Measurements from ENCODE around the gene NEK4.

NEK4 gene

DNA sequence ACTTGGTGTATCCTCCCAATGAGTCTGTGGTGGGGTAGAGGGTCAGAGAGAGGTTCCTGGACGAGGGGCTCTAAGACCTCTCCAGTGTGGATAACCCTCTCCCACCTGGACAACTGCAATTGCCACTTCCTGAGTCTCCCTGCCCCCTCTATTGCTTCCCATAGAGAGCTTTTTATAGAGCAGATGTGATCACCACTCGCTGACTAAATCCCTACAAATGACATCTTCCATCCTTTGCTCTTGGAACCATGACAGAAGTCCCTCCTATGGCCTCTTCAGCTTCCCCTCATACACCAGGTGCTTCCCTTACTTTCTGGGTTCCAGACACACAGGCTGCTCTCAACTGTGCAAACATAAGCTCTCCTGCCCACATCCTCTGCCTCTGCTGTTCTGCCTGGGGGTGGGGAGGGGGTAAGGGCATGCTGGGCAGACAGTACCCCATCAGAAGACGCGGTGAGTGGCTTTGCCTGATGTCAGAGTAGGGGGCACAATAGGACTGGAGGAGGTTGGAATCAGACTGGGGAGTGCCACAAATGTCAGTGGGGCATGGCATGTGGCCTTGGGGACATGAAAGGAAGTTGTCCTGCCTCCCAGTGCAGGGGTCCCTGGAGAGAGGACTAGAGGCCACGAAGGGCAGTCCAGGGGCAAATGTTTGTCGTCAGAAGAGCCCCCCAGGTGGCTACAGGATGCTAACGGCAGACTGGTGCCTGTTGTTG lies 39.1 kb upstream of the NEK4 start:
- no peaks in the 10 kb centered on the region for H3K79me2 ChIP-seq (ENCODE audit: low read length)
- H4K20me1 ChIP-seq (ENCODE audit: insufficient read depth, low read length), result no peaks in the 10 kb centered on the region
- H3K27me3 ChIP-seq (replicated peaks; ENCODE audit: insufficient read depth, low read length), result no peaks in the 10 kb centered on the region
- no peaks in the 10 kb centered on the region for H3K9me3 ChIP-seq (replicated peaks; ENCODE audit: insufficient read depth, low read length)
- no peak overlapping the region for H3K4me3 ChIP-seq (ENCODE audit: low read length)
- DNase-seq, result no peak
- H3K9ac ChIP-seq (ENCODE audit: low read length), result no peak overlapping the region
- H3K9me2 ChIP-seq (replicated peaks; ENCODE audit: insufficient read depth, low read length), result no peaks in the 10 kb centered on the region
- no peak overlapping the region for H3K27ac ChIP-seq (ENCODE audit: low read length)
- H3F3A ChIP-seq (ENCODE audit: insufficient read depth, low read length), result no peaks in the 10 kb centered on the region
- no peaks in the 10 kb centered on the region for H3K4me1 ChIP-seq (ENCODE audit: low read length)
- H2AFZ ChIP-seq (ENCODE audit: low read length), result no peak overlapping the region
- TF ChIP-seq EZH2 (optimal IDR thresholded peaks at IDR 0.05; ENCODE audit: low read depth, low read length), result no peak
- TF ChIP-seq, protein P1, sequence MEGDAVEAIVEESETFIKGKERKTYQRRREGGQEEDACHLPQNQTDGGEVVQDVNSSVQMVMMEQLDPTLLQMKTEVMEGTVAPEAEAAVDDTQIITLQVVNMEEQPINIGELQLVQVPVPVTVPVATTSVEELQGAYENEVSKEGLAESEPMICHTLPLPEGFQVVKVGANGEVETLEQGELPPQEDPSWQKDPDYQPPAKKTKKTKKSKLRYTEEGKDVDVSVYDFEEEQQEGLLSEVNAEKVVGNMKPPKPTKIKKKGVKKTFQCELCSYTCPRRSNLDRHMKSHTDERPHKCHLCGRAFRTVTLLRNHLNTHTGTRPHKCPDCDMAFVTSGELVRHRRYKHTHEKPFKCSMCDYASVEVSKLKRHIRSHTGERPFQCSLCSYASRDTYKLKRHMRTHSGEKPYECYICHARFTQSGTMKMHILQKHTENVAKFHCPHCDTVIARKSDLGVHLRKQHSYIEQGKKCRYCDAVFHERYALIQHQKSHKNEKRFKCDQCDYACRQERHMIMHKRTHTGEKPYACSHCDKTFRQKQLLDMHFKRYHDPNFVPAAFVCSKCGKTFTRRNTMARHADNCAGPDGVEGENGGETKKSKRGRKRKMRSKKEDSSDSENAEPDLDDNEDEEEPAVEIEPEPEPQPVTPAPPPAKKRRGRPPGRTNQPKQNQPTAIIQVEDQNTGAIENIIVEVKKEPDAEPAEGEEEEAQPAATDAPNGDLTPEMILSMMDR (IDR thresholded peaks at IDR 0.05; ENCODE audit: low read length), result no peak
- no peak for TF ChIP-seq EZH2phosphoT487 (IDR thresholded peaks at IDR 0.05; ENCODE audit: low read length)
- H3K36me3 ChIP-seq (replicated peaks; ENCODE audit: insufficient read depth, low read length), result no peaks in the 10 kb centered on the region
- H3K4me2 ChIP-seq (ENCODE audit: low read depth, low read length), result no peak overlapping the region

DNA sequence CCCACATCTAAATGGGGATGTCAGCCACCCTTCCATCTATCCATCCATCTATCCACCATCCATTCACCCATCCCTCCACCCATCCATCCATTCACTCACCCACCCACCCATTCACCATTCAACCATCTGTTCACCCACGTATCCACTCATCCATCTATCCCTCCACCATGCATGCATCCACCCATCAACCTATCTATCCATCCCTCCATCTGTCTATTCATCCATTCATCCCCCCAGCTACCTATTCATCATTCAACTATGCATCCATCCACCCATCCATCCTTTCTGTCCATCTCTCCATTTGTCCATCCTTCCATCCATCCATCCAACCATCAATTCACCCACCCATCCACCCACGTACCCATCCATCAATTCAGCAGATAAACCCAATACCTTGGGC lies 38.4 kb upstream of the NEK4 start:
- Histone ChIP-seq H2AFZ (ENCODE audit: low read length) (no peak overlapping the region), H3K79me2 (ENCODE audit: low read length) (no peaks in the 10 kb centered on the region), H3K27ac (ENCODE audit: low read length) (no peak overlapping the region), H3K4me1 (ENCODE audit: low read length) (no peaks in the 10 kb centered on the region), H3K9me2 (replicated peaks; ENCODE audit: insufficient read depth, low read length) (no peaks in the 10 kb centered on the region), H3F3A (ENCODE audit: insufficient read depth, low read length) (no peaks in the 10 kb centered on the region), H3K9me3 (replicated peaks; ENCODE audit: insufficient read depth, low read length) (no peaks in the 10 kb centered on the region), H4K20me1 (ENCODE audit: insufficient read depth, low read length) (no peaks in the 10 kb centered on the region), H3K36me3 (replicated peaks; ENCODE audit: insufficient read depth, low read length) (no peaks in the 10 kb centered on the region), H3K4me3 (ENCODE audit: low read length) (no peak overlapping the region), H3K27me3 (replicated peaks; ENCODE audit: insufficient read depth, low read length) (no peaks in the 10 kb centered on the region), H3K4me2 (ENCODE audit: low read depth, low read length) (no peak overlapping the region), H3K9ac (ENCODE audit: low read length) (no peak overlapping the region)
- no peak for DNase-seq
- TF ChIP-seq EZH2 (optimal IDR thresholded peaks at IDR 0.05; ENCODE audit: low read depth, low read length) (no peak), EZH2phosphoT487 (IDR thresholded peaks at IDR 0.05; ENCODE audit: low read length) (no peak)
- TF ChIP-seq, protein P1 (IDR thresholded peaks at IDR 0.05; ENCODE audit: low read length), result no peak

DNA sequence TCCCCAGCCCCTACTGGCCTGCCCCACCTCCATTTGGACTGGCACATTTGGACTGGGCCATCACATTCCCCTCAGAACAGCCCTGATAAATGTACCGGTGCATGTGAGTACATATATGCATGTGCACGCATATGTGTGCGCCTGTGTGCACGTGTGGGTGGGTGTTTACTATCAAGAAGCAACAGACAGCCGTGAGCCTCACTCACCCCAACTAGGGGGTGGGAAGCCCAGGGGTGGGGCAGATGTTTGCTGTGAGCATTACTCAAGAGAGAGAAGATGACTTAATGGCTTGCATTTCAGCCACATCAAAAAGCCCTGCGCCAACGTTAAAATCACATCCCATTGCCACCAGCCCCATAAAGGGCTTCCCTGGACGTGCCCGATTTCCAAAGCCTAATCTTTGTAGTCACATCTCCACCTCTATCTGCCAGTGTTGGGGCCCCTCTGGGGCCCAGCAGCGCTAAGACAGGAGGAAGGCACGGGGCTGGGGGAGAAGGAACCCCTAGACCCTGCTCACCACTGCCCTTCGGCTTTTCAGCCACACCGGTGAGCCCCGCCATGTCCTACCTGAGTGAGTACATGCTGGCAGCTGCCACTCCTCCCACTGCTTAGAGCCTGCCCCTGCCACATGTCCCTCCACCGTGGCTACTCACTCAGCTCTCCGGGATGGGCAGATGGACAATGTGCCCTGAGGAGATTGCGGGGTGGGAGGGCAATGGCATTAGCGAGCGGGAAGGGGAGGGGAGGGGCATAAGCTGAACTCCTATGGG lies 34.7 kb upstream of the NEK4 start:
- TF ChIP-seq EZH2 (optimal IDR thresholded peaks at IDR 0.05; ENCODE audit: low read depth, low read length) (no peak), EZH2phosphoT487 (IDR thresholded peaks at IDR 0.05; ENCODE audit: low read length) (no peak)
- TF ChIP-seq, protein P1 (IDR thresholded peaks at IDR 0.05; ENCODE audit: low read length), result no peak
- no peak overlapping the region for H3K27ac ChIP-seq (ENCODE audit: low read length)
- DNase-seq, result no peak
- H3K9ac ChIP-seq (ENCODE audit: low read length), result no peak overlapping the region
- H2AFZ ChIP-seq (ENCODE audit: low read length), result no peak overlapping the region
- H3F3A ChIP-seq (ENCODE audit: insufficient read depth, low read length), result no peaks in the 10 kb centered on the region
- H3K4me1 ChIP-seq (ENCODE audit: low read length), result no peaks in the 10 kb centered on the region
- H4K20me1 ChIP-seq (ENCODE audit: insufficient read depth, low read length), result no peaks in the 10 kb centered on the region
- H3K27me3 ChIP-seq (replicated peaks; ENCODE audit: insufficient read depth, low read length), result no peaks in the 10 kb centered on the region
- H3K4me2 ChIP-seq (ENCODE audit: low read depth, low read length), result no peak overlapping the region
- no peaks in the 10 kb centered on the region for H3K9me3 ChIP-seq (replicated peaks; ENCODE audit: insufficient read depth, low read length)
- H3K79me2 ChIP-seq (ENCODE audit: low read length), result no peaks in the 10 kb centered on the region
- no peak overlapping the region for H3K4me3 ChIP-seq (ENCODE audit: low read length)
- H3K9me2 ChIP-seq (replicated peaks; ENCODE audit: insufficient read depth, low read length), result no peaks in the 10 kb centered on the region
- H3K36me3 ChIP-seq (replicated peaks; ENCODE audit: insufficient read depth, low read length), result no peaks in the 10 kb centered on the region

Measured in MM.1S (cell line).